Natural killer cell (primary cell): ENCODE data around the gene CFAP300. TPM values are rescaled to one million over a fixed set of nuclear protein-coding genes. Genes with fewer than 3 reads are reported as not detected.

Source experiments
- ATAC-seq, 3 donors: fragments of 150-1000 bp in 2 of 3; fragments of 200-7000 bp in 1 of 3; cut with Tn5 transposase; 1 replicate in 1 of 3; 2 replicates in 2 of 3; pipeline ENCODE4 v1.10.0; 2021; ENCODE audit warnings: mild to moderate bottlenecking in 2 of 3, moderate library complexity in 2 of 3
- DNase-seq, 2 donors: peaks; one replicate each; pipeline versions ENCODE4 v3.0.0 to v3.0.0-alpha.2; 2013 to 2021; ENCODE audit warnings: mixed read lengths in 1 of 2
- H3K27ac ChIP-seq: one replicate; pipeline ENCODE4 v1.5.1; 2013; ENCODE audit warnings: mild to moderate bottlenecking, low read length
- H3K27me3 ChIP-seq: one replicate; pipeline ENCODE4 v1.6.1; 2013; ENCODE audit warnings: low read length; ENCODE audit not compliant: control insufficient read depth, insufficient read depth
- H3K36me3 ChIP-seq: one replicate; pipeline ENCODE4 v1.6.1; 2013; ENCODE audit warnings: low read length; ENCODE audit not compliant: control insufficient read depth, insufficient read depth
- H3K4me1 ChIP-seq: one replicate; pipeline ENCODE4 v1.6.1; 2013; ENCODE audit warnings: low read length; ENCODE audit not compliant: control insufficient read depth, insufficient read depth
- H3K4me3 ChIP-seq: one replicate; pipeline ENCODE4 v1.5.1; 2013; ENCODE audit warnings: low read length
- H3K9me3 ChIP-seq: one replicate; pipeline ENCODE4 v1.6.1; 2013; ENCODE audit warnings: low read length; ENCODE audit not compliant: control insufficient read depth, insufficient read depth
- H3K27ac Mint-ChIP-seq, 2 donors: one replicate each; pipeline ENCODE4 v1.8.0; 2022; ENCODE audit warnings: mild to moderate bottlenecking in 2 of 2, mixed read lengths in 2 of 2, moderate library complexity in 1 of 2
- H3K27me3 Mint-ChIP-seq, 2 donors: one replicate each; pipeline ENCODE4 v1.8.0; 2022; ENCODE audit warnings: low read depth in 2 of 2, mixed read lengths in 2 of 2
- H3K36me3 Mint-ChIP-seq: one replicate; pipeline ENCODE4 v1.8.0; 2022; ENCODE audit warnings: mixed read lengths
- H3K4me1 Mint-ChIP-seq, 2 donors: one replicate each; pipeline ENCODE4 v1.8.0; 2022; ENCODE audit warnings: mixed read lengths in 2 of 2
- H3K4me3 Mint-ChIP-seq: one replicate; pipeline ENCODE4 v1.8.0; 2022; ENCODE audit warnings: mild to moderate bottlenecking, moderate library complexity, mixed read lengths
- H3K9me3 Mint-ChIP-seq, 2 donors: one replicate each; pipeline ENCODE4 v1.8.0; 2022; ENCODE audit warnings: mixed read lengths in 2 of 2
- WGBS: methylation state at CpG from one replicate; pipeline ENCODE4 v1.1.7; 2013; ENCODE audit warnings: missing lambda C conversion rate; ENCODE audit not compliant: insufficient coverage; 5-methylcytosine and 5-hydroxymethylcytosine counted together
- intact Hi-C: fragments of 100-400 bp; cut with micrococcal nuclease; formaldehyde crosslinking; loops from one replicate; pipeline ENCODE4 v1.14.2; 2022
- total RNA-seq, 4 donors: library from RNA; stranded (reverse); fragments of 120-200 nt in 1 of 4; gene quantifications; one replicate each; pipeline versions ENCODE4 v1.2.3 to v1.2.4, GENCODE V29; 2013 to 2022
- TF ChIP-seq, protein P1 (sequence below): fragments of 200-600 bp; IDR thresholded peaks from one replicate; pipeline ENCODE4 v1.8.0; 2022; ENCODE audit warnings: antibody characterized with exemption

The CFAP300 gene
- total RNA-seq, 3 donors from 2014 or later (not counting 1 experiment from before 2014, with no cell fraction given): not detected

DNA sequence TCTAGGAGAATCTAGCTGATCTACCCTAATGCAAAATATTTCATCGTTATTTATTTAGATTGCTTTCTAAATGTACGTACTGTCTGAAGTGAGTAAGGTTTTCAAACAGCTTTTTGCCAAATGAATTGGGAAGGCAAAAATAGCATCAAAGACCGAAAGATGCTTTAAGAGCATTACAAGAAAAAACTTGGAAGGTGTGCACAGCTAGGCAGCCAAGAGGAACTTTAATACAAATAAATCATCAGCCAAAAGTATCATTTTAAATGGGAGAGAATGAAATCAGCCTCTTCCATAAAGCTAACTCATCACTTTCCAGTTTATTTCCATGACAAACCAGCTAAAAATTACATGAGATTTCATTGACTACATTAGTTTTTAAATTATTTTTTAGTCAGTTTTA is 30.2 kb upstream of the CFAP300 start:
- ATAC-seq (no peak), DNase-seq (no peak)
- Histone ChIP-seq H3K4me1 (no peaks in the 10 kb centered on the region), H3K36me3 (no peaks in the 10 kb centered on the region), H3K27me3 (no peaks in the 10 kb centered on the region), H3K4me3 (no peak overlapping the region), H3K9me3 (no peaks in the 10 kb centered on the region), H3K27ac (no peak overlapping the region)
- no peaks in the 10 kb centered on the region for H3K36me3 Mint-ChIP-seq
- intact Hi-C loops: no loop called here
- H3K4me3 Mint-ChIP-seq: no peak overlapping the region
- peaks cover 19 to 21% of the 10 kb centered on the region in 2 donors for H3K27me3 Mint-ChIP-seq
- H3K4me1 Mint-ChIP-seq: no peaks in the 10 kb centered on the region
- H3K27ac Mint-ChIP-seq: no peak overlapping the region
- TF ChIP-seq, protein P1, sequence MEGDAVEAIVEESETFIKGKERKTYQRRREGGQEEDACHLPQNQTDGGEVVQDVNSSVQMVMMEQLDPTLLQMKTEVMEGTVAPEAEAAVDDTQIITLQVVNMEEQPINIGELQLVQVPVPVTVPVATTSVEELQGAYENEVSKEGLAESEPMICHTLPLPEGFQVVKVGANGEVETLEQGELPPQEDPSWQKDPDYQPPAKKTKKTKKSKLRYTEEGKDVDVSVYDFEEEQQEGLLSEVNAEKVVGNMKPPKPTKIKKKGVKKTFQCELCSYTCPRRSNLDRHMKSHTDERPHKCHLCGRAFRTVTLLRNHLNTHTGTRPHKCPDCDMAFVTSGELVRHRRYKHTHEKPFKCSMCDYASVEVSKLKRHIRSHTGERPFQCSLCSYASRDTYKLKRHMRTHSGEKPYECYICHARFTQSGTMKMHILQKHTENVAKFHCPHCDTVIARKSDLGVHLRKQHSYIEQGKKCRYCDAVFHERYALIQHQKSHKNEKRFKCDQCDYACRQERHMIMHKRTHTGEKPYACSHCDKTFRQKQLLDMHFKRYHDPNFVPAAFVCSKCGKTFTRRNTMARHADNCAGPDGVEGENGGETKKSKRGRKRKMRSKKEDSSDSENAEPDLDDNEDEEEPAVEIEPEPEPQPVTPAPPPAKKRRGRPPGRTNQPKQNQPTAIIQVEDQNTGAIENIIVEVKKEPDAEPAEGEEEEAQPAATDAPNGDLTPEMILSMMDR: no peak
- WGBS: 63% methylated on average over 3 of the region's 3 CpGs
- no peaks in the 10 kb centered on the region for H3K9me3 Mint-ChIP-seq

DNA sequence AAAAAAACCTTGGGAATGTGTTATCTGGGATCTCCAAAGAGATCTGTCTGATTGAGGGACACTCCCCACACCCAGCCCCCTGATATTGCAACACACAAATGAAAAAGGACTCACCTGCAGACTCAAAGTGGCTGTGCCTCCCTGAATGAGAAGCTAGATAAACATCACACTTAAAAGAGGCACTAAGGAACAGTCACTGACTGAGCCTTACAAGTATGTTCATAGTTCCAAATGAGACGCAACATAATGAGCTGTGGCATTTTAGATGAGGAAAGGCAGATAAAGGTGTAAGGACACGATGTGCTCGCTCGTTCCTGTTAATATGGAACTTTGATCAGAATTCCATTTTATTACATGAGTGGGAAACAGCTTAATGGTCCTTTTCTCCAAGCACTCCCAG is 21.0 kb upstream of the CFAP300 start:
- peaks cover 2% of the 10 kb centered on the region for H3K27me3 ChIP-seq
- Mint-ChIP-seq H3K9me3 (no peaks in the 10 kb centered on the region), H3K4me1 (no peaks in the 10 kb centered on the region), H3K27ac (no peak overlapping the region), H3K27me3 (peaks cover 8 to 15% of the 10 kb centered on the region in 2 donors), H3K4me3 (no peak overlapping the region), H3K36me3 (no peaks in the 10 kb centered on the region)
- no peak for DNase-seq
- H3K4me1 ChIP-seq: no peaks in the 10 kb centered on the region
- WGBS: 74% methylated on average over 4 of the region's 4 CpGs
- H3K4me3 ChIP-seq: no peak overlapping the region
- TF ChIP-seq, protein P1: no peak
- H3K27ac ChIP-seq: no peak overlapping the region
- intact Hi-C loops: no loop called here
- no peaks in the 10 kb centered on the region for H3K36me3 ChIP-seq
- no peaks in the 10 kb centered on the region for H3K9me3 ChIP-seq
- ATAC-seq: no peak

DNA sequence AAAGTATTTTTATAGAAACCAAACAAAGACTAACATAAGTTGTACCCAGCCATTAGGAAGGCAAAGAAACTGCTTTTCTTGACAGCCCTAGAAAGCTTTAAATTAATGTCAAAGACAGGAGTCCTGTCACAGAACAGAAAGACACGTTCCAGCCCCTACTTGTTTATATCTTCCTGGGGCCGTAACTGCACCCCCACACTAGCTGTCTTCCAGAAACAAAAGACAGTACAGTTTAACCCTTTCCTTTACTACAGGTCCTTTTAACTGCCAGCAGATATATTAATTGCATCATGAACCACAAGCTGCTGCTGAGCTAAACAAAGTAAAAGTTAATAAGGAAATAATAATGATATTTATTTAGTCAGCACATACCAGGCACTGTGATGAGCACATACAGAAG is 20.3 kb upstream of the CFAP300 start:
- TF ChIP-seq, protein P1: no peak
- no peak overlapping the region for H3K4me3 Mint-ChIP-seq
- H3K27me3 ChIP-seq: peaks cover 2% of the 10 kb centered on the region
- intact Hi-C loops: no loop called here
- no peak for DNase-seq
- H3K9me3 Mint-ChIP-seq: no peaks in the 10 kb centered on the region
- H3K4me1 ChIP-seq: no peaks in the 10 kb centered on the region
- H3K27ac ChIP-seq: no peak overlapping the region
- H3K27me3 Mint-ChIP-seq: peaks cover 8 to 15% of the 10 kb centered on the region in 2 donors
- no peaks in the 10 kb centered on the region for H3K36me3 ChIP-seq
- ATAC-seq: no peak
- no peaks in the 10 kb centered on the region for H3K4me1 Mint-ChIP-seq
- no peaks in the 10 kb centered on the region for H3K36me3 Mint-ChIP-seq
- WGBS: 14% methylated on average over 2 of the region's 2 CpGs
- no peak overlapping the region for H3K27ac Mint-ChIP-seq
- H3K4me3 ChIP-seq: no peak overlapping the region
- H3K9me3 ChIP-seq: no peaks in the 10 kb centered on the region

DNA sequence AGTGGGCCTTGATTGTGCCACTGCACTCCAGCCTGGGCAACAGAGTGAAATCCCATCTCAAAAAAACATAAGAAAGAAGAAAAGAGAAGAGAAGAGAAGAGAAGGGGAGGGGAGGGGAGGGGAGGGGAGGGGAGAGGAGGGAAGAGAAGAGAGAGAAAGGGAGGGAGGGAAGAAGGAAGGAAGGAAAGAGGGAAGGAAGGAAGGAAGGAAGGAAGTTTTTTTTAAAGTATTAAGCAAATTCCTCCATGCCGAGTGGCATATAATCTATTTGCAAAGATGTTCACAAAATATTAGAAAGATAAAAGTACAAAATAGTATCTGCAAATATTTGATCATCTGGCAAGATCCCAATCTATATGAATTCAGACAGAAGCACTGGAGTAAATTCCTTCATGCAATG is 10.5 kb upstream of the CFAP300 start:
- Mint-ChIP-seq H3K36me3 (no peaks in the 10 kb centered on the region), H3K27ac (no peak overlapping the region), H3K27me3 (peaks cover 3 to 7% of the 10 kb centered on the region in 2 donors), H3K4me1 (no peaks in the 10 kb centered on the region), H3K4me3 (no peak overlapping the region), H3K9me3 (peaks cover 5 to 7% of the 10 kb centered on the region in 2 donors)
- Histone ChIP-seq H3K27ac (no peak overlapping the region), H3K4me1 (no peaks in the 10 kb centered on the region), H3K9me3 (no peaks in the 10 kb centered on the region), H3K36me3 (no peaks in the 10 kb centered on the region), H3K4me3 (no peak overlapping the region), H3K27me3 (no peaks in the 10 kb centered on the region)
- ATAC-seq: no peak
- TF ChIP-seq, protein P1: no peak
- intact Hi-C loops: no loop called here
- WGBS: no CpG with 5 or more reads among the region's 1 CpG
- DNase-seq: no peak
